Measurements from ENCODE around the gene SLC25A38.

Gene SLC25A38

DNA sequence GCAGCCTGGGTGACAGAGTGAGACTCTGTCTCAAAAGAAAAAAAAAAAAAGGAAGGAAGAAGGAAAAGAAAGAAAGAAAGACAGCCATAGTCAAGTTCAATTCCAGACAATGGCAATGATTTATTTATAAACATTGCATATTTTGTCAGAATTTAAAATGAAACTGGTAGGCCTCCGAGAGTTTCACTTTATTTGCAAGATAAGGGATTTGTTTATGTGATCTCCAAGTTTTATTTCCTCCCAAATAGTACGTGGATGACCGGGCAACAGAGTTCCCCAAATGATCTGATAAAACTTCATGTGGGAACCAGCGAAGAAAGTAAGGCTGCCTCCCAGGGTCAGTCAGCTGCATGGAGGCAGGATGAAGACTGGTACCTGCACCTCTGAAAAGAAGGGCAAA is 55.7 kb downstream of the SLC25A38 start:
- DNase-seq, result no peak

DNA sequence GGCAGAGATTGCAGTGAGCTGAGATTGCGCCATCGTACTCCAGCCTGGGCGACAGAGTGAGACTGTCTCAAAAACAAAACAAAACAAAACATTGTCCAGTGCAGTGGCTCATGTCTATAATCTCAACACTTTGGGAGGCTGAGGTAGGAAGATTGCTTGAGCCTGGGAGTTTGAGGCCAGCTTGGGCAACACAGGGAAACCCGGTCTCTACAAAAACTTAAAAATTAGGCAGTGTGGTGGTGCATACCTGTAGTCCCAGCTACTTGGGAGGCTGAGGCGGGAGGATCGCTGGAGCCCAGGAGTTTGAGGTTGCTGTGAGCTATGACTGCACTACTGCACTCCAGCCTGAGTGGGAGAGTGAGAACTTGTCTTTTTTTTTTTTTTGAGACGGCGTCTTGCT is 57.1 kb downstream of the SLC25A38 start:
- no peak for DNase-seq

DNA sequence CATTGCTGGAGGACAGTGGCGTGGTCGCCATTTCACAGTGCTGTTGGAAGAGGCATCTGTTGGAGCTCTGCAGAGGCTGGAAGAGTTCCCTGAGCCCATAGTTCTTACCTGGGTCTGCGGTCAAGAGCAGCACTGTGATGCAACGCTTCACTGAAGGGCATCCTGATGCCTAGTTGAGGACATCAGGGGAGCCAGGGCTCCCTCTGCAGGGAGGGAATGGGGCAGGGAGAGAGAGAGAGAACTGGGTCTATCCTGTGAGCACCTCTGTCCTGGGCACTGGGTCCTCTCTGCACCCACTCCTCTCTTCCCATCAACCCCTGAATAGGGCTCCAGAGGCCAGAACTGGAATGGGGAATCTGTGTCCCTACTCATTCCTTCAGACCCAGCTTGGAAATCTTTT is 60.4 kb downstream of the SLC25A38 start:
- no peak for DNase-seq

DNA sequence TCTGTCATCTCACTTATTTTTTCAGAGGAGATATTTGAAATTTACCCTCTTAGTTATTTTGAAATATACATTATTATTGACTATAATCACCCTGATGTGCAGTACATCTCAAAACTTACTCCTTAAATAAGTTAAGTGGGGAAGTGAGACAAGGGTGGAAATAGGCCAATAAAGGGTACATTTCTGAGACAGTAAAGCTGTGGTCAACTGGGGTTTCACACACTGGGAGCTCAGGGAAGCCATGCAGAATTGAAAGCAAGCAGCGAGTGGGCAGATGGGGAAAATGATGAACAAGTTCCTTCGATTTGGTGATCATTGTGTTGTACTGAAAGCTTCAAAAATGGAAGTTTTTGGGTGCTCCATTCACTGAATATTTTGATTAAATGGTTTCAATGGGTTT is 62.8 kb downstream of the SLC25A38 start:
- DNase-seq, result no peak

DNA sequence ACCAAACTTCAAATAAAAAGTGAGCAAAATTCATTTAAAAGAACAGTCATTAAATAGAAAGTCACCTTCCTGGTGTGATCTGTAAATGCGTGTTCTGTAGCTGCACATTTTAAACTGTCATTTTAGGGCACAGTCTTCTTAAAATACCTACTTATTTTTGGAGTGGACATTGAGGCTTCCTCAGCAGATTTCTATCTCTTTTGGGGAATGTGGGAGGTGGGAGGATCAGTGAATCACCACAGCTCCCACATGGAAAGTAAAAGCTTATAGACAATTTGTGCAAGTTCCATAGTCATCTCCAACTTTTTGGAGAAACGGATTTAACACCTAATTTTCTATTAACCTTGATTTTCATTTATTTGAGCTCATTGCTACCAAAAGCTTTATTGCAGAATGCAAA is 63.3 kb downstream of the SLC25A38 start:
- DNase-seq, result no peak
